ENCODE results near the gene ATP1A4.

Gene ATP1A4

GRCh38 chr1:160228431-160228830, 77.0 kb downstream of the ATP1A4 start:
- no peak for DNase-seq (ENCODE audit: low read depth)

- no peak for DNase-seq (ENCODE audit: low read depth)
Measured at GRCh38 chr1:160232911-160233310, 81.5 kb downstream of the ATP1A4 start.
